K562 (cell line): Measurements from ENCODE around the gene CHD3. TPM values are rescaled to one million over a fixed set of nuclear protein-coding genes. Genes with fewer than 3 reads are reported as not detected.
A peak's percentile ranks its signal among the peaks of the same experiment; 100 is the strongest.

Source experiments
- BMI1 ChIP-seq: fragments of 150-350 bp; IDR thresholded peaks from 2 replicates; pipeline ENCODE4 v1.6.1; 2014; ENCODE audit warnings: low read length
- MIER1 ChIP-seq: fragments of 450-650 bp; IDR thresholded peaks from 2 replicates; pipeline ENCODE4 v1.6.1; 2016; ENCODE audit warnings: antibody characterized with exemption, mild to moderate bottlenecking, low read depth
- NELFE ChIP-seq: IDR thresholded peaks from 2 replicates; pipeline ENCODE4 v1.6.1; 2011; ENCODE audit warnings: mild to moderate bottlenecking; ENCODE audit not compliant: insufficient read depth, insufficient read length
- NR2F6 ChIP-seq: fragments of 450-650 bp; formaldehyde crosslinking; IDR thresholded peaks from 2 replicates; pipeline ENCODE4 v1.4.0; 2020; ENCODE audit warnings: mild to moderate bottlenecking
- ZNF384 ChIP-seq: IDR thresholded peaks from 2 replicates; pipeline ENCODE4 v1.6.1; 2012; ENCODE audit warnings: low read depth, low read length, improper control_type of control experiment
- ZNF444 ChIP-seq: fragments of 250-450 bp; sonication (Bioruptor Pico); IDR thresholded peaks from 2 replicates; pipeline ENCODE4 v1.4.0; 2020; ENCODE audit warnings: mild to moderate bottlenecking, moderate library complexity
- polyA plus RNA-seq, 8 experiments: library from polyadenylated mRNA; depleted of rRNA in 4 of 8; stranded (reverse) in 5 of 8; unstranded in 3 of 8; fragments of >200 nt; fragmentation: Nextera tagmentation in 2 of 8; fragmentation: Illumina TruSeq in 1 of 8; extraction: Ambion mirVana in 2 of 8; extraction: Trizol in 1 of 8; gene quantifications; 2 replicates each; pipeline versions ENCODE4 v1.2.1 to v1.2.3, GENCODE V29; 2011 to 2014; ENCODE audit warnings: inconsistent platforms in 1 of 8, missing spikeins in 1 of 8
- total RNA-seq, 7 experiments: library from RNA; depleted of rRNA in 6 of 7; stranded (reverse); fragments of >200 nt in 6 of 7; fragmentation: Illumina TruSeq in 2 of 7; extraction: Trizol in 2 of 7; gene quantifications; 2 replicates each; pipeline versions ENCODE4 v1.2.1 to v1.2.3, GENCODE V29; 2011 to 2021; ENCODE audit warnings: low replicate concordance in 1 of 7
- TF ChIP-seq, protein P1 (sequence below), 2 experiments: fragments of 450-650 bp; formaldehyde crosslinking in 1 of 2; IDR thresholded peaks; 2 replicates each; pipeline versions ENCODE4 v1.4.0 to v1.6.1; 2014 to 2020; ENCODE audit warnings: mild to moderate bottlenecking in 2 of 2, borderline replicate concordance in 1 of 2, low read depth in 1 of 2
- TF ChIP-seq, protein P2 (sequence below): IDR thresholded peaks from 2 replicates; pipeline ENCODE4 v1.6.1; 2016; ENCODE audit warnings: missing genetic modification characterization, missing compliant biosample characterization
- TF ChIP-seq, protein P3 (sequence below): fragments of 450-650 bp; formaldehyde crosslinking; IDR thresholded peaks from 2 replicates; pipeline ENCODE4 v1.4.0; 2020; ENCODE audit warnings: mild to moderate bottlenecking, moderate library complexity
- TF ChIP-seq, protein P4 (sequence below): fragments of 250-450 bp; sonication (Bioruptor Pico); IDR thresholded peaks from 2 replicates; pipeline ENCODE4 v1.4.0; 2020
- TF ChIP-seq, protein P5 (sequence below), 3 experiments: IDR thresholded peaks in 2 of 3; conservative IDR thresholded peaks in 1 of 3; 2 replicates each; pipeline ENCODE4 v1.5.1; 2011 to 2012; ENCODE audit warnings: low read length in 3 of 3, mild to moderate bottlenecking in 3 of 3, control low read depth in 2 of 3, improper control_type of control experiment in 1 of 3, inconsistent platforms in 1 of 3, low read depth in 1 of 3, mixed read lengths in 1 of 3, moderate library complexity in 1 of 3; ENCODE audit not compliant: insufficient read depth in 2 of 3

The CHD3 gene
- total and polyA plus RNA-seq, 9 of the 15 experiments (the other 6 are each of a cell fraction or from before 2014, with no cell fraction given): 0.39 to 38.2 (median 21.2) TPM

DNA sequence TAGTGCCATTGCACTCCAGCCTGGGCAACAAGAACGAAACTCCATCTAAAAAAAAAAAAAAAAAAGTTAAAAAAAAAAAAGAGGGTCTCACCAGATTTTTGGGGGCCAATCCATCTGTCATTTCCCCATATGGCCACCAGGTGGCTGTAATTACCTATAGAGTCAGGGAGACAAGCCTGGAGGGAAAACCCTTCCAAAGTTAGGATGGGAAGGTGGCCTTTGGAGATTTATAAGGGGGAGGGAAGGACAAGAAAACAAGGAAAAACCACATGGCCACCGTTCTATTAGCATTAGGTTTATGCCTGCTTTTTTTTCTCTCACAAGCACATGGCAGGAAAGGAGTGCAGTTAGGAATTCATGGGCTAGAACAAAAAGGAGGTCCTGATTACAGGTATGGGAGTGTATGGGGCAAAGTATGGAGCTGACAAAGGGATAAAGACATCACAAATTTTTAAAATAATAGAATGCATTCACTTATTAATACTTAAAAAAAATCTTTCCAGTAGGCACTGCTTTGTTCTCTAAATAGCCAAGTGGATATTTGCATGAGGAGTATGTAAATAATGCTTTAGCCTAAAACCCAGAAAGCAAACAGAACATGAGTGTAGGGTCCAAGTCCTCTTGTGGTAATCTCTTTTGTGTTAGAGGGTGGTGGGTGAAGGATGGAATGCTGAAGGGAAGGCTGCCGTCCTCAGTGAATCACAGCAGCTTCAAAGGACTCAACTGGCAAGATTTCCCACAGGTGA lies 25.7 kb upstream of the CHD3 start (continued):
- TF ChIP-seq, protein P1, sequence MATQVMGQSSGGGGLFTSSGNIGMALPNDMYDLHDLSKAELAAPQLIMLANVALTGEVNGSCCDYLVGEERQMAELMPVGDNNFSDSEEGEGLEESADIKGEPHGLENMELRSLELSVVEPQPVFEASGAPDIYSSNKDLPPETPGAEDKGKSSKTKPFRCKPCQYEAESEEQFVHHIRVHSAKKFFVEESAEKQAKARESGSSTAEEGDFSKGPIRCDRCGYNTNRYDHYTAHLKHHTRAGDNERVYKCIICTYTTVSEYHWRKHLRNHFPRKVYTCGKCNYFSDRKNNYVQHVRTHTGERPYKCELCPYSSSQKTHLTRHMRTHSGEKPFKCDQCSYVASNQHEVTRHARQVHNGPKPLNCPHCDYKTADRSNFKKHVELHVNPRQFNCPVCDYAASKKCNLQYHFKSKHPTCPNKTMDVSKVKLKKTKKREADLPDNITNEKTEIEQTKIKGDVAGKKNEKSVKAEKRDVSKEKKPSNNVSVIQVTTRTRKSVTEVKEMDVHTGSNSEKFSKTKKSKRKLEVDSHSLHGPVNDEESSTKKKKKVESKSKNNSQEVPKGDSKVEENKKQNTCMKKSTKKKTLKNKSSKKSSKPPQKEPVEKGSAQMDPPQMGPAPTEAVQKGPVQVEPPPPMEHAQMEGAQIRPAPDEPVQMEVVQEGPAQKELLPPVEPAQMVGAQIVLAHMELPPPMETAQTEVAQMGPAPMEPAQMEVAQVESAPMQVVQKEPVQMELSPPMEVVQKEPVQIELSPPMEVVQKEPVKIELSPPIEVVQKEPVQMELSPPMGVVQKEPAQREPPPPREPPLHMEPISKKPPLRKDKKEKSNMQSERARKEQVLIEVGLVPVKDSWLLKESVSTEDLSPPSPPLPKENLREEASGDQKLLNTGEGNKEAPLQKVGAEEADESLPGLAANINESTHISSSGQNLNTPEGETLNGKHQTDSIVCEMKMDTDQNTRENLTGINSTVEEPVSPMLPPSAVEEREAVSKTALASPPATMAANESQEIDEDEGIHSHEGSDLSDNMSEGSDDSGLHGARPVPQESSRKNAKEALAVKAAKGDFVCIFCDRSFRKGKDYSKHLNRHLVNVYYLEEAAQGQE (IDR thresholded peaks at IDR 0.05; ENCODE audit: borderline replicate concordance): peak; percentile 69; the same call in 1 of the 2 replicates
- TF ChIP-seq, protein P1 (CRISPR knock-in tag; IDR thresholded peaks at IDR 0.05; ENCODE audit: low read depth): no peak
- TF ChIP-seq ZNF384 (peak; percentile 72; the same call in 1 of the 2 replicates), MIER1 (no peak), BMI1 (no peak), ZNF444 (CRISPR knock-in tag) (no peak), NR2F6 (CRISPR knock-in tag) (no peak), NELFE (no peak)
- TF ChIP-seq, protein P2, sequence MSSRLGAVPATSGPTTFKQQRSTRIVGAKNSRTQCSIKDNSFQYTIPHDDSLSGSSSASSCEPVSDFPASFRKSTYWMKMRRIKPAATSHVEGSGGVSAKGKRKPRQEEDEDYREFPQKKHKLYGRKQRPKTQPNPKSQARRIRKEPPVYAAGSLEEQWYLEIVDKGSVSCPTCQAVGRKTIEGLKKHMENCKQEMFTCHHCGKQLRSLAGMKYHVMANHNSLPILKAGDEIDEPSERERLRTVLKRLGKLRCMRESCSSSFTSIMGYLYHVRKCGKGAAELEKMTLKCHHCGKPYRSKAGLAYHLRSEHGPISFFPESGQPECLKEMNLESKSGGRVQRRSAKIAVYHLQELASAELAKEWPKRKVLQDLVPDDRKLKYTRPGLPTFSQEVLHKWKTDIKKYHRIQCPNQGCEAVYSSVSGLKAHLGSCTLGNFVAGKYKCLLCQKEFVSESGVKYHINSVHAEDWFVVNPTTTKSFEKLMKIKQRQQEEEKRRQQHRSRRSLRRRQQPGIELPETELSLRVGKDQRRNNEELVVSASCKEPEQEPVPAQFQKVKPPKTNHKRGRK (tag): no peak
- TF ChIP-seq, protein P3, sequence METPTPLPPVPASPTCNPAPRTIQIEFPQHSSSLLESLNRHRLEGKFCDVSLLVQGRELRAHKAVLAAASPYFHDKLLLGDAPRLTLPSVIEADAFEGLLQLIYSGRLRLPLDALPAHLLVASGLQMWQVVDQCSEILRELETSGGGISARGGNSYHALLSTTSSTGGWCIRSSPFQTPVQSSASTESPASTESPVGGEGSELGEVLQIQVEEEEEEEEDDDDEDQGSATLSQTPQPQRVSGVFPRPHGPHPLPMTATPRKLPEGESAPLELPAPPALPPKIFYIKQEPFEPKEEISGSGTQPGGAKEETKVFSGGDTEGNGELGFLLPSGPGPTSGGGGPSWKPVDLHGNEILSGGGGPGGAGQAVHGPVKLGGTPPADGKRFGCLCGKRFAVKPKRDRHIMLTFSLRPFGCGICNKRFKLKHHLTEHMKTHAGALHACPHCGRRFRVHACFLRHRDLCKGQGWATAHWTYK (CRISPR knock-in tag): no peak
- TF ChIP-seq, protein P4, sequence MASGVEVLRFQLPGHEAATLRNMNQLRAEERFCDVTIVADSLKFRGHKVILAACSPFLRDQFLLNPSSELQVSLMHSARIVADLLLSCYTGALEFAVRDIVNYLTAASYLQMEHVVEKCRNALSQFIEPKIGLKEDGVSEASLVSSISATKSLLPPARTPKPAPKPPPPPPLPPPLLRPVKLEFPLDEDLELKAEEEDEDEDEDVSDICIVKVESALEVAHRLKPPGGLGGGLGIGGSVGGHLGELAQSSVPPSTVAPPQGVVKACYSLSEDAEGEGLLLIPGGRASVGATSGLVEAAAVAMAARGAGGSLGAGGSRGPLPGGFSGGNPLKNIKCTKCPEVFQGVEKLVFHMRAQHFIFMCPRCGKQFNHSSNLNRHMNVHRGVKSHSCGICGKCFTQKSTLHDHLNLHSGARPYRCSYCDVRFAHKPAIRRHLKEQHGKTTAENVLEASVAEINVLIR (CRISPR knock-in tag): no peak
- TF ChIP-seq, protein P5, sequence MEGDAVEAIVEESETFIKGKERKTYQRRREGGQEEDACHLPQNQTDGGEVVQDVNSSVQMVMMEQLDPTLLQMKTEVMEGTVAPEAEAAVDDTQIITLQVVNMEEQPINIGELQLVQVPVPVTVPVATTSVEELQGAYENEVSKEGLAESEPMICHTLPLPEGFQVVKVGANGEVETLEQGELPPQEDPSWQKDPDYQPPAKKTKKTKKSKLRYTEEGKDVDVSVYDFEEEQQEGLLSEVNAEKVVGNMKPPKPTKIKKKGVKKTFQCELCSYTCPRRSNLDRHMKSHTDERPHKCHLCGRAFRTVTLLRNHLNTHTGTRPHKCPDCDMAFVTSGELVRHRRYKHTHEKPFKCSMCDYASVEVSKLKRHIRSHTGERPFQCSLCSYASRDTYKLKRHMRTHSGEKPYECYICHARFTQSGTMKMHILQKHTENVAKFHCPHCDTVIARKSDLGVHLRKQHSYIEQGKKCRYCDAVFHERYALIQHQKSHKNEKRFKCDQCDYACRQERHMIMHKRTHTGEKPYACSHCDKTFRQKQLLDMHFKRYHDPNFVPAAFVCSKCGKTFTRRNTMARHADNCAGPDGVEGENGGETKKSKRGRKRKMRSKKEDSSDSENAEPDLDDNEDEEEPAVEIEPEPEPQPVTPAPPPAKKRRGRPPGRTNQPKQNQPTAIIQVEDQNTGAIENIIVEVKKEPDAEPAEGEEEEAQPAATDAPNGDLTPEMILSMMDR (IDR thresholded peaks at IDR 0.05 in 2 of 3, conservative IDR thresholded peaks at IDR 0.05 in 1 of 3; ENCODE audit: insufficient read depth in 2 of 3, low read depth in 1 of 3, low read length in 3 of 3): peak; percentile 53 to 69 (median 60)
